Activated T-cell treated with anti-CD3 and anti-CD28 coated beads, Interleukin-2, amount 50 U/mL, for 48 hours (primary cell): Measurements from ENCODE around the gene MAMDC4.
"Not testable (repeated sequence)": the region's sequence is repeated elsewhere in the genome, so short reads cannot be mapped to it uniquely, and the experiment has no call there.

Source experiments
- DNase-seq, 2 experiments: peaks; one replicate each; pipeline ENCODE4 v3.0.0-alpha.2; 2020

MAMDC4 gene

GRCh38 chr9:136839229-136840139, 12.7 kb upstream of the MAMDC4 start:
- no peak for DNase-seq

- DNase-seq: no peak
Observed at GRCh38 chr9:136840140-136840876, 11.8 kb upstream of the MAMDC4 start.

- peak in 1 of 2 experiments; percentile 22 for DNase-seq
Observed at GRCh38 chr9:136840877-136841645, 11.1 kb upstream of the MAMDC4 start.

- DNase-seq: not testable (repeated sequence)
Observed at GRCh38 chr9:136841646-136842379, 10.3 kb upstream of the MAMDC4 start.

- DNase-seq: peak; percentile 89 to 91
Observed at GRCh38 chr9:136842380-136842948, 9.7 kb upstream of the MAMDC4 start, which contains the start of gene AJM1. Gene AJM1, plus strand, starts transcription at chr9:136842478. Its CDS starts 1,937 bp downstream, at chr9:136844415.

- peak; percentile 24 to 30 for DNase-seq
Observed at GRCh38 chr9:136843159-136843800, 8.9 kb upstream of the MAMDC4 start.

- peak; percentile 83 for DNase-seq
Observed at GRCh38 chr9:136843801-136844740, 8.1 kb upstream of the MAMDC4 start.

GRCh38 chr9:136844761-136845464, 7.2 kb upstream of the MAMDC4 start:
- peak; percentile 43 to 52 for DNase-seq

- DNase-seq: peak in 1 of 2 experiments; percentile 36
Observed at GRCh38 chr9:136845465-136846260, 6.5 kb upstream of the MAMDC4 start.

GRCh38 chr9:136846376-136847087, 5.6 kb upstream of the MAMDC4 start:
- DNase-seq: peak in 1 of 2 experiments; percentile 34

- DNase-seq: peak; percentile 42 to 56
Observed at GRCh38 chr9:136847088-136847825, 4.9 kb upstream of the MAMDC4 start.

- peak; percentile 91 to 92 for DNase-seq
Observed at GRCh38 chr9:136847826-136848392, 4.2 kb upstream of the MAMDC4 start.

- peak; percentile 65 to 68 for DNase-seq
Observed at GRCh38 chr9:136848393-136849037, 3.6 kb upstream of the MAMDC4 start.

- peak; percentile 98 for DNase-seq
Observed at GRCh38 chr9:136849038-136849959, 2.8 kb upstream of the MAMDC4 start, which contains the start of gene PHPT1. Gene PHPT1, plus strand, starts transcription at chr9:136849409. Its CDS starts 22 bp downstream, at chr9:136849431.
